Measurements from ENCODE around the gene B3GALT4.
A peak's percentile ranks its signal among the peaks of the same experiment; 100 is the strongest.

- TF ChIP-seq CTCF (IDR thresholded peaks at IDR 0.05; ENCODE audit: low read length) (peak; percentile 48; the same call in 1 of the 2 replicates), EZH2 (IDR thresholded peaks at IDR 0.05; ENCODE audit: borderline replicate concordance, low read length) (no peak)
Observed at GRCh38 chr6:33297956-33298772, 21.2 kb downstream of the B3GALT4 start.
